Gastrocnemius medialis (tissue), 4 donors: ENCODE data around the gene WNT9A. TPM values are rescaled to one million over a fixed set of nuclear protein-coding genes. Genes with fewer than 3 reads are reported as not detected.
A peak's percentile ranks its signal among the peaks of the same experiment; 100 is the strongest.

Experiments
- ATAC-seq, 2 donors: fragments of 150-250 bp; one replicate each; pipeline ENCODE4 v1.9.1; 2016
- DNase-seq, 2 donors: peaks; one replicate each; pipeline ENCODE4 v3.0.0-alpha.2; 2019
- H3K27ac ChIP-seq, 4 donors: fragments of 200-600 bp; sonication (generic); 1 replicate in 1 of 4; 2 replicates in 3 of 4; pipeline ENCODE4 v1.5.1; 2016 to 2018; ENCODE audit warnings: mild to moderate bottlenecking in 2 of 4, moderate library complexity in 1 of 4
- H3K27me3 ChIP-seq, 3 donors: fragments of 200-600 bp; sonication (generic) in 2 of 3; 1 replicate in 1 of 3; 2 replicates in 2 of 3; pipeline versions ENCODE4 v1.5.1 to v1.6.0; 2016 to 2019; ENCODE audit warnings: mild to moderate bottlenecking in 1 of 3, moderate library complexity in 1 of 3
- H3K36me3 ChIP-seq, 2 donors: fragments of 200-600 bp; sonication (generic) in 1 of 2; one replicate each; pipeline ENCODE4 v1.5.1; 2017 to 2018
- H3K4me1 ChIP-seq, 2 donors: fragments of 200-600 bp; sonication (generic) in 1 of 2; one replicate each; pipeline ENCODE4 v1.5.1; 2016 to 2017; ENCODE audit warnings: mild to moderate bottlenecking in 2 of 2
- H3K4me3 ChIP-seq, 4 donors: fragments of 200-600 bp; sonication (generic) in 3 of 4; 1 replicate in 1 of 4; 2 replicates in 3 of 4; pipeline ENCODE4 v1.5.1; 2016 to 2019; ENCODE audit warnings: mild to moderate bottlenecking in 2 of 4
- H3K9me3 ChIP-seq, 3 donors: fragments of 200-600 bp; sonication (generic) in 2 of 3; 1 replicate in 1 of 3; 2 replicates in 2 of 3; pipeline ENCODE4 v1.5.1; 2016 to 2019
- CTCF ChIP-seq, 5 experiments: fragments of 450-650 bp in 3 of 5; fragments of 200-600 bp in 2 of 5; sonication (generic) in 2 of 5; IDR thresholded peaks in 4 of 5; conservative IDR thresholded peaks in 1 of 5; 1 replicate in 4 of 5; 2 replicates in 1 of 5; pipeline ENCODE4 v1.5.1; 2016 to 2019; ENCODE audit warnings: antibody characterized with exemption in 5 of 5, mild to moderate bottlenecking in 3 of 5, moderate library complexity in 3 of 5
- POLR2A ChIP-seq, 2 donors: fragments of 450-650 bp; IDR thresholded peaks; one replicate each; pipeline ENCODE4 v1.6.1; 2017; ENCODE audit warnings: antibody characterized with exemption in 2 of 2, mild to moderate bottlenecking in 2 of 2, moderate library complexity in 2 of 2
- in situ Hi-C, 4 donors: fragments of 200-750 bp; cut with MboI; loops; one replicate each; pipeline versions ENCODE4 v1.15.0 to v1.8.0; 2017; ENCODE audit warnings: low sequenced_read_pairs in 4 of 4
- intact Hi-C: fragments of 100-400 bp; cut with DNase I; formaldehyde crosslinking; loops from one replicate; pipeline ENCODE4 v1.15.1; 2023; ENCODE audit warnings: low total_unique reads
- total RNA-seq, 4 donors: library from RNA; depleted of rRNA; stranded (reverse); fragments of >200 nt; gene quantifications; one replicate each; pipeline versions ENCODE4 v1.1.0 to v1.2.3, GENCODE V29; 2016

Gene WNT9A
- total RNA-seq, 4 donors from 2014 or later = 6.8 to 29.4 (median 15.5) TPM

- no peak for ATAC-seq
- intact Hi-C loops = loop anchor here (1.0 to 2.0 kb wide), 2 partner anchors 192 to 474 kb away; no protein-coding TSS in a partner anchor
Measured at GRCh38 chr1:227954163-227954850, 6.6 kb upstream of the WNT9A start.

GRCh38 chr1:227953022-227953412, 5.3 kb upstream of the WNT9A start:
- intact Hi-C loops = no loop called here
- H3K36me3 ChIP-seq = no peaks in the 10 kb centered on the region
- in situ Hi-C loops = loop anchor here (5.0 to 25.0 kb wide), 6 partner anchors 178 to 468 kb away; no protein-coding TSS in a partner anchor
- TF ChIP-seq CTCF (IDR thresholded peaks at IDR 0.05 in 4 of 5, conservative IDR thresholded peaks at IDR 0.05 in 1 of 5) (no peak), POLR2A (IDR thresholded peaks at IDR 0.05) (no peak)
- H3K4me3 ChIP-seq = no peak overlapping the region
- DNase-seq (no peak), ATAC-seq (no peak)
- H3K27me3 ChIP-seq = peaks cover 0 to 13% (median 9%) of the 10 kb centered on the region in 3 donors
- H3K27ac ChIP-seq = no peak overlapping the region
- peaks cover 0 to 8% (median 0%) of the 10 kb centered on the region in 3 donors for H3K9me3 ChIP-seq
- peaks cover 0 to 9% of the 10 kb centered on the region in 2 donors for H3K4me1 ChIP-seq

More at GRCh38 chr1:227954163-227954850, 6.6 kb upstream of the WNT9A start:
- Histone ChIP-seq H3K9me3 (peaks cover 0 to 8% (median 0%) of the 10 kb centered on the region in 3 donors), H3K4me1 (no peaks in the 10 kb centered on the region), H3K27ac (no peak overlapping the region), H3K4me3 (no peak overlapping the region), H3K36me3 (no peaks in the 10 kb centered on the region), H3K27me3 (peaks cover 0 to 13% (median 9%) of the 10 kb centered on the region in 3 donors)
- in situ Hi-C loops = loop anchor here (5.0 to 25.0 kb wide), 6 partner anchors 180 to 470 kb away; no protein-coding TSS in a partner anchor
- no peak for DNase-seq
- TF ChIP-seq CTCF (IDR thresholded peaks at IDR 0.05 in 4 of 5, conservative IDR thresholded peaks at IDR 0.05 in 1 of 5) (peak in 1 of 5 experiments; percentile 5), POLR2A (IDR thresholded peaks at IDR 0.05) (no peak)

GRCh38 chr1:227952374-227953021, 4.8 kb upstream of the WNT9A start:
- no peak for TF ChIP-seq CTCF (IDR thresholded peaks at IDR 0.05 in 4 of 5, conservative IDR thresholded peaks at IDR 0.05 in 1 of 5)
- TF ChIP-seq POLR2A (IDR thresholded peaks at IDR 0.05) = no peak
- no peaks in the 10 kb centered on the region for H3K36me3 ChIP-seq
- H3K27me3 ChIP-seq = peaks cover 0 to 13% (median 9%) of the 10 kb centered on the region in 3 donors
- DNase-seq = no peak
- H3K9me3 ChIP-seq = peaks cover 0 to 8% (median 0%) of the 10 kb centered on the region in 3 donors
- in situ Hi-C loops (loop anchor here (5.0 to 25.0 kb wide), 6 partner anchors 178 to 468 kb away; no protein-coding TSS in a partner anchor), intact Hi-C loops (no loop called here)
- peaks cover 0 to 9% of the 10 kb centered on the region in 2 donors for H3K4me1 ChIP-seq
- ATAC-seq = no peak
- H3K27ac ChIP-seq = no peak overlapping the region
- H3K4me3 ChIP-seq = no peak overlapping the region

- intact Hi-C loops = no loop called here
- no peak for ATAC-seq
- Histone ChIP-seq H3K9me3 (peaks cover 0 to 8% (median 0%) of the 10 kb centered on the region in 3 donors), H3K27me3 (peaks cover 0 to 13% (median 9%) of the 10 kb centered on the region in 3 donors), H3K27ac (no peak overlapping the region), H3K4me3 (no peak overlapping the region), H3K36me3 (no peaks in the 10 kb centered on the region), H3K4me1 (peaks cover 0 to 9% of the 10 kb centered on the region in 2 donors)
- no peak for TF ChIP-seq POLR2A (IDR thresholded peaks at IDR 0.05)
- no peak for TF ChIP-seq CTCF (IDR thresholded peaks at IDR 0.05 in 4 of 5, conservative IDR thresholded peaks at IDR 0.05 in 1 of 5)
- no peak for DNase-seq
- in situ Hi-C loops = loop anchor here (5.0 to 25.0 kb wide), 6 partner anchors 177 to 467 kb away; no protein-coding TSS in a partner anchor
Measured at GRCh38 chr1:227951624-227952373, 4.1 kb upstream of the WNT9A start.
